ENCODE data around the gene ABLIM1. TPM values are rescaled to one million over a fixed set of nuclear protein-coding genes. Genes with fewer than 3 reads are reported as not detected.

ABLIM1 gene
- total RNA-seq, 1 donor from 2014 or later: 87.7 TPM

DNA sequence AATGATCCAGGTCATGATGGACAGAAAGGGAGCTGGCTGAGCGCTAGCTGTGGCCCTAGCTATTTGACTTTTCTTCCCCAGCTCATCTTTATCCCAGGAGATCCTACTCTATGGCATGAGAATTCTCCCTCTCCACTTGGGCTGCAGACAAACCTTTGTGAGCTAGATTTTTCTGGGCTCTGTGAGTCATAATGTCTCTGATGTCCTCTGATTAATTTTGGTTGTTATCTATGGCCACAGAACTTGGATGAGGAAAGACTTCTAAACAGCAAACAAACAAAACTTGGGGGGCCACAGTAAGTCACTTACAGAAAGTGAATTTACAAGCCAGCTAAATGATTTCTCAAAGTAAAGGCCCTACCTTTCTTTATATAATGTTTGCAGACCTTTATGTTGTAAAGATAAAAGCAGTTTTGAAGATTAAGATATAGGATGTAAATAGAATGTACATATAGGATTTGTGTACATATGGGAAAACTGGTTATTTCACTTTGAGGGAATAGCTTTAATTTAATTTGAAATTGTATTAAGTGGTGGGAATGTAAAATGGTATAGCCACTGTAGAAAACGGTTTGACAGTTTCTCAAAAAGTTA lies 10.4 kb downstream of the ABLIM1 start:
- TF ChIP-seq, protein P1, sequence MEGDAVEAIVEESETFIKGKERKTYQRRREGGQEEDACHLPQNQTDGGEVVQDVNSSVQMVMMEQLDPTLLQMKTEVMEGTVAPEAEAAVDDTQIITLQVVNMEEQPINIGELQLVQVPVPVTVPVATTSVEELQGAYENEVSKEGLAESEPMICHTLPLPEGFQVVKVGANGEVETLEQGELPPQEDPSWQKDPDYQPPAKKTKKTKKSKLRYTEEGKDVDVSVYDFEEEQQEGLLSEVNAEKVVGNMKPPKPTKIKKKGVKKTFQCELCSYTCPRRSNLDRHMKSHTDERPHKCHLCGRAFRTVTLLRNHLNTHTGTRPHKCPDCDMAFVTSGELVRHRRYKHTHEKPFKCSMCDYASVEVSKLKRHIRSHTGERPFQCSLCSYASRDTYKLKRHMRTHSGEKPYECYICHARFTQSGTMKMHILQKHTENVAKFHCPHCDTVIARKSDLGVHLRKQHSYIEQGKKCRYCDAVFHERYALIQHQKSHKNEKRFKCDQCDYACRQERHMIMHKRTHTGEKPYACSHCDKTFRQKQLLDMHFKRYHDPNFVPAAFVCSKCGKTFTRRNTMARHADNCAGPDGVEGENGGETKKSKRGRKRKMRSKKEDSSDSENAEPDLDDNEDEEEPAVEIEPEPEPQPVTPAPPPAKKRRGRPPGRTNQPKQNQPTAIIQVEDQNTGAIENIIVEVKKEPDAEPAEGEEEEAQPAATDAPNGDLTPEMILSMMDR (IDR thresholded peaks at IDR 0.05): no peak
- H3K27ac ChIP-seq: no peak overlapping the region
- intact Hi-C loops (cut with DNase I): no loop called here

DNA sequence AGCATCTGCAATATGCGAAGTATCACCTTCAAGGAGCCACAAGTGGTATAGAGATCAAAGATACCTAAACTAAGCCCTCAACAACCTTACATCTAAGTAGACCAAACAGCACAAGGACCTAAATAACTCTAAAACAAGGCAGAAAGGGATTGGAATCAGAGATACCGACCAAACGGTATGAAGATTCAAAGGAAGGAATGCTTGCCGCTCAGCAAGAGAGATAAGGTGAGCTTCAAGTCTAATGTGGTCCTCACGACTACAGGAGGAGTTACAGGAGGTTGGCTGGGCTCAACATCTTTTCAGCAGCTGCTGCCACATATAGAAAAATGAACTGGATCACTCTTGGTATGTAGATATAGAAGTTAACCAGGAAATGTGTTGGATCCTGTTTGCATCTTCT lies 11.6 kb downstream of the ABLIM1 start:
- no peak overlapping the region for H3K27ac ChIP-seq

More for the DNA sequence above, 10.4 kb downstream of the ABLIM1 start:
- DNase-seq (ENCODE audit: low spot score in 2 of 2): no peak
- Histone ChIP-seq H3K36me3 (no peaks in the 10 kb centered on the region), H3K9me3 (no peaks in the 10 kb centered on the region), H3K27me3 (no peaks in the 10 kb centered on the region), H3K4me1 (no peaks in the 10 kb centered on the region), H3K4me3 (no peak overlapping the region)

DNA sequence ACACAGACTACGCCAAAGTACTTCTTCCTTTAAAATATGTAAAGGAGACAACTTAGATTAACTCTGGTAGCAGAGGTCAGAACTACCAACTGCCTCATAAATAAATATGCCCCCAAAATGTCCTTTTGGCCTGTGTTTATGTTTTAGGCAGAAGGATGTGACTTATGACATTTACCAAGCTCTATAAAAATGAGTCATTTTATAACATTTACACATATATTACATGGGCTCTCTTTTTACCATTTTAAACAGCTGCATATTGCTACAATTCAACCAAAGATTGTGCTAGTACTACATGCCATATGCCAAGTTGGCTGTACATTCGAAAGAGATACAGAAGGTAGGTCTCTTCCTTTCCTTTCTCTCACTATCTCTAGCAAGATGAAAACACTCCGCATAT lies 12.4 kb downstream of the ABLIM1 start:
- intact Hi-C loops (cut with DNase I): no loop called here
- Histone ChIP-seq H3K27me3 (no peaks in the 10 kb centered on the region), H3K4me1 (no peaks in the 10 kb centered on the region), H3K9me3 (no peaks in the 10 kb centered on the region), H3K36me3 (no peaks in the 10 kb centered on the region), H3K27ac (no peak overlapping the region), H3K4me3 (no peak overlapping the region)
- DNase-seq (ENCODE audit: low spot score in 2 of 2): no peak
- TF ChIP-seq, protein P1 (IDR thresholded peaks at IDR 0.05): no peak

More for the DNA sequence above, 11.6 kb downstream of the ABLIM1 start:
- no peaks in the 10 kb centered on the region for H3K4me1 ChIP-seq
- H3K36me3 ChIP-seq: no peaks in the 10 kb centered on the region
- no peaks in the 10 kb centered on the region for H3K9me3 ChIP-seq
- DNase-seq (ENCODE audit: low spot score in 2 of 2): no peak
- TF ChIP-seq, protein P1 (IDR thresholded peaks at IDR 0.05): no peak
- no peaks in the 10 kb centered on the region for H3K27me3 ChIP-seq
- no peak overlapping the region for H3K4me3 ChIP-seq
- intact Hi-C loops (cut with DNase I): no loop called here

DNA sequence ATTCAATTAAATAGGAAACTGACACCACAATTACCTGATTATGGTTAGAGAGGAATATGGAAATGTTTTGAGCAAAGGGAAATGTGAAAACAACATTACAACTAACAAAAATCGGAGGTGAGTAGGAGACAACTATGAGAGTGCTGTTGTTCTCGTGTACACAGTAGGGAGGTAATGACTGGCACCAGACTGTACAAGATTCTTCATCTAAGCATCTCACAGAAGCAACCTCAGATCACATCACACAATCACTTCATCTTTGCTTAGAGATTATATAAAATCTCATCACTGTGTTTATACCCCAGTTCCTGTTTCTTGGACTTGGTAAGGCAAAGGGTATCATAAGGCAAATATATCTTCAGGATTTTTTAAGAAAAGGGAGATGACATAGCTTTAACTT lies 14.9 kb downstream of the ABLIM1 start:
- DNase-seq (ENCODE audit: low spot score in 2 of 2): no peak
- Histone ChIP-seq H3K4me1 (no peaks in the 10 kb centered on the region), H3K27me3 (no peaks in the 10 kb centered on the region), H3K9me3 (no peaks in the 10 kb centered on the region), H3K27ac (no peak overlapping the region), H3K36me3 (no peaks in the 10 kb centered on the region), H3K4me3 (no peak overlapping the region)
- intact Hi-C loops (cut with DNase I): no loop called here
- TF ChIP-seq, protein P1 (IDR thresholded peaks at IDR 0.05): no peak

DNA sequence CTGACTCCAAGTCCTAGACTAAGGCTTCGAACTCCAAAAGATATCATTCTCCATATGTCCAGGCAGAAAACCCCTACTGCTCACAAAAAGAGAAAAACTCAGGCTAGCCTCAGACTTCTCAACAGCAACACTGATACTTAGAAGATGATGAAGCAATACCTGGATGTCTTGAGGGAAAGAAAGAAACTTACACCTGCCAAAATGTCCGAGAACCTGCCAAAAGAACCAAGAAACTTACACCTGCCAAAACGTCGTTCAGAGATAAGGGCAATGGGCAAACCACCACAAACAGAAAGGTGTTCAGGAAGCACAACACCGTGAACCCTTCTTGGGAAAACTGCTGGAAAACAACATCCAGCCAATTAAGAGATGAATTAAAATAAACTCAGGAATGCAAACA lies 15.3 kb downstream of the ABLIM1 start:
- no peaks in the 10 kb centered on the region for H3K4me1 ChIP-seq
- no peaks in the 10 kb centered on the region for H3K9me3 ChIP-seq
- intact Hi-C loops (cut with DNase I): no loop called here
- H3K27me3 ChIP-seq: no peaks in the 10 kb centered on the region
- no peaks in the 10 kb centered on the region for H3K36me3 ChIP-seq
- TF ChIP-seq, protein P1 (IDR thresholded peaks at IDR 0.05): no peak
- no peak for DNase-seq (ENCODE audit: low spot score in 2 of 2)
- no peak overlapping the region for H3K4me3 ChIP-seq
- no peak overlapping the region for H3K27ac ChIP-seq

Data from ascending aorta (tissue), 2 donors.